Mucosa of gallbladder (tissue), 1 donor: Measurements from ENCODE around the gene MTTP. TPM values are rescaled to one million over a fixed set of nuclear protein-coding genes. Genes with fewer than 3 reads are reported as not detected.

Source experiments
- DNase-seq: peaks from one replicate; pipeline ENCODE4 v3.0.0-alpha.2; 2020; ENCODE audit warnings: low spot score
- total RNA-seq: library from RNA; stranded (reverse); gene quantifications from one replicate; pipeline ENCODE4 v1.2.1, GENCODE V29; 2021
- donor health status: DM: no; HTN: no; CAD: no.

MTTP gene
- total RNA-seq, 1 donor from 2014 or later = 3.8 TPM

DNA sequence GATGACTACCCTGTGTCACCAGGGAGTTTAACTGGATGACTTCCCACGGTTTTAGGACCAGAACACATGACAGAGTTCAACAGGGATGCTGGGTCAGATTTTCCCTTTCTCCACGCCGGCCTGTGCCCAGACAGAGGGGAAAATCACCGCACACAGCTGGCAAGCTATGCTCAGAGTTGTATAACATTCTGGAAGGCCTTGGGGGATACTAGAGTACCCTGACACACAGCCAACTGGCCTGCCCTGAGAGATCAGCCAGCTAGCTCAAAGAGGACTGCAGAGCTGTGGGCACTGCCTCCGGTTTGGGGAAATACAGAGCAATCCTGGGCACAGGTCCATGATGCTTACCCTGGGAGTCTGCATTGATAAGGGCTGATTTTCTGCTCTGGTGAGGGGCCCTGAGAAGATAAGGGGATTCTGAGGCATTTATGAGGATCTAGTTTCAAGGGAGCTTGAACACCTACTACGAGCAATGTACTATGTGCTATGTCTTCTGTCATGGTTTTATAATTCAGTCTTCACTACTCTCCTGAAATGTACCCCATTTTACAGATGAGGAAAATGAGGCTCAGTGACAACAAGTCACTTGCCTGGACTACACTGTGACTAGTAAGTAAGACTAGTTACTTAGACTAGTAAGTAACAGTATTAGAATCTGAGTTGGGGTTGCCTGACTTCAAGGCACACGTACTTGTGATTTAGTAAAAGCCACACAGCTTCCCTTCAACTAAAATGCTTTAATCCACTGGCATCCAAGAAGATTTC, 68.3 kb downstream of the MTTP start:
- DNase-seq = peak; percentile 38

DNA sequence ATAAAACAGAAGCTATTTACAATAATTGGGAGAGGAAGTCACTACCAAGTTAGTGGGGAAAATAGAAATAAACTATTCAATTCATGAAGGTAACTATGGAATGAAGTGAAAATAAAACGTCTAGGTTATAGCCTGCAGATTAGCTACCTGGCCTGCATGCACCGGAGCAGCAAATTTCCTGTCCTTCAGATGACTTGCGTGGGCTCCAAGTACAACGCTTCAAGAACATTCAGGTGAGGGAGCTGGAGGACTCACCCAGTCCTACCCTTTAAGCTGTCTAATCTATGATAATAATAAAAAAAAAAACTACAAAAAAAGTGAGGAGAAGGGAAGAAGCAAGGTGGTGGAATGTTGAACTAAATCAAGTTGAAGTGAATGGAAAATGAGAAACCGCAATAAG, 69.8 kb downstream of the MTTP start:
- DNase-seq = no peak

- DNase-seq = no peak
Measured at GRCh38 chr4:99645036-99645435, 70.4 kb downstream of the MTTP start.

DNA sequence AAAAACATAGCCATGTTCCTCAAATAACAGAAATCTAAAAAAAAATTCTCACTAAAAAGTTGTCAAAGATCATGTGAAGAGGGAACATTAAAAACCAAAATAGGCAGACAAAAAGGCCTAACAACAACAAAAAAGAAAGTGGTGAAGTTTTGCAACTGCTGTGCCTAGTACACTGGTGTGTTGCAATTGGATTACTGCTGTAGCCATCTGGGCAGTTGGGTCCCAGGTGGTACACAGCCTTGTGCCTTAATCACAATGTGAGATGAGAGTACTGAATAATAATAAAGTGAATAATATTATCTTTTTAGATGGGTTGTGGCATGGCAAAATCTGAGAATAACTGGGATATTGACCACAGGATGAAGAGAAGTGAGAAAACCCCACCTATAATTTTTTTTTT, 71.0 kb downstream of the MTTP start:
- no peak for DNase-seq

DNA sequence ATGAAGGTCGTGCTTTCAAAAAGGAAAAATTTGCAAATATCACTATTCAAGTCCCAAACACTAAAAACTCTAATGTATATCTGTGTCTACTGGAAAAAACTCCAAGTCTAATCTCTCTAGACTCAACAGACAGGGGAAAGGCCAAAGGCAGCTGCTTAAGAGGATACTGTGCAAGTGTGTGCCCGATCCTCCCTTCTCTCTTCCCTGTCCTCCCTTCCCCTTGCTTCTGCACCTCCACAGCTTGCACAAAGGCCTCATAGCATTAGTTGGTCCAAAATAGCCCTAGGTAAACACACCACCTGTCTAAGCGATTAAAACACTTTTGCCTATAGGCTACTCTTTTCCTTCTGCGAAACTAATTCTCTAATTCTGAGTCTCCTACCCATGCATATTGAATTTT, 72.4 kb downstream of the MTTP start:
- no peak for DNase-seq

- no peak for DNase-seq
Measured at GRCh38 chr4:99648321-99648720, 73.7 kb downstream of the MTTP start.

DNA sequence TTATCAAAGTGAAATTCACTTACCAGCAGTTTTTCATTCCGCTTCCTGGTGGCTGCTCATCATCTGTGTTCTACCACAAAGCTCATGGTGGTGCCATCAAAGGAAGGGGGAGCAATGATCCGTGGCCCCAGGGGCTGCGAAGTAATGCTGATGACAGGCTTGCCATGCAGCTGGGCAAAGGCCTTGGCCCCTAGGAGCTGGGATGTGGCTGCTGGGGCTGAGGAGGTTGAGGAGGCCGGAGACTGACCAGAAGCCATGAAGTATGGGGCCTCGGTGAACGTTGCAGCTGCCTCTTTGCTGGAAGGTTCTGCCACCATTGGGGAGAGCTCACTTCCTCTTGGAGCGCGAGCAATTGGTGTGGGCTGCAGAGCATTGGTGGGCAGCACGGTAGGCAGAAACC, 74.6 kb downstream of the MTTP start:
- no peak for DNase-seq

- no peak for DNase-seq
Measured at GRCh38 chr4:99649778-99650177, 75.2 kb downstream of the MTTP start.

GRCh38 chr4:99651016-99651769, 76.6 kb downstream of the MTTP start:
- DNase-seq = no peak

GRCh38 chr4:99651811-99652485, 77.3 kb downstream of the MTTP start:
- no peak for DNase-seq

DNA sequence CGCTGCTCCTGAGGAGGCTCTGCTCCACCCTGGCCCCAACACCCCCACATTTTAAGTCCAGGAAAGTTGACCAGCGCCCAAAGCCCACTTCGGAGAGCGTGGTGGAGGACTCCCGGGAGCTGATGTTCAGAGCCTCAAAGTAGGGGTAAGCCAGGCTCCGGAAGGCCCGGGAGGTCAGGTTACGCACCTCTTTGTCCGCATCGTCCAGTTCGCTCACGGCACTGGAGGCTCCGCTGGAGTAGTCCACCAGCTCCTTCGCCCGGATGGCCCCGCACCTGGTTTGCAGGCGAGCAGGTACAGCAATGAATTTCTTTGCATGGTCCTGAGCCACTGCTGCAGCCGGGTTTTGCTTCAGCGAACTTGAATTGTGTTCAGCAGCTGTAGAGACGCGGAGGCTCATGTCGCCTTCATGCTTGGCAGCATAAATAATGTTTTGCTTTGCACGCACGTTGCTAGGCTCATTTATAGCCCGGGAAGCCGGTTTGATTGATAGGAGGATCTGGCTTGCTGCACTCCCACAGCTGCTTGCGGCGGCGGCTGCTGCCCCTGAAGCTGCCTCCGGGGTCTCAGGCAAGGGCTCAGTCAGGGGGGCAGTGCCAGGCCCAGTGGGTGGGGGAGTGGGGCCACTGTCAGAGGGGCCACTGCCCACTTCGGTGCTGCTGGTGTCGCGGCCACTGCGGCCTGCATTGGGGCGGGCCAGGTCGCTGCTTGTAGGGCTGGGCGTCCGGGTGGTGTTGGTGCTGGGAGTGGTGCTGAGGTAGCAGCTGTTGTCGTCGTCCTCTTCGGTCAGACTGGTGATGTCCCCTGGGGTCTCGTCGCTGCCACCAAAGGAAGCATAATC, 78.2 kb downstream of the MTTP start:
- DNase-seq = no peak

GRCh38 chr4:99653916-99654315, 79.3 kb downstream of the MTTP start:
- DNase-seq = no peak

DNA sequence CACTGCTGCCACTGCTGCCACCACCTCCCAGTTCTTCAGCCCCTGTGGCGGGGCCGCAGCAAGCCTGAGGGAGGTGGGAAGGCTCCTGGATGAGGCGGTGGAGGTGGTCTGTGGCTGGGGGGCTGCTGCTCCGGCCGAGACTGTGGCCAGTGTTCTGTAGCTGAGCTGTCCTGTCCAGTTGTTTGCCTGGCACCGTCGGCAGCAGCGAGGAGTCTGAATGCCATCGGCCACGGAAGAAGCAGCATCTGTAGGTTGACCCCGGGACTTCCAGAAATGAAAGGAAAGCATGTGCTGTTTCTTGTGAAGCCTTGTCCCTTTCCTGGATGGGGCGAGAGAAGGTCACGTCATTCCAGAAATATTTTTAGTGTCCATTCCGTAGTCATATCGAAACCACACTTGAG, 79.7 kb downstream of the MTTP start:
- no peak for DNase-seq

GRCh38 chr4:99655308-99656081, 80.9 kb downstream of the MTTP start:
- DNase-seq = no peak

- DNase-seq = no peak
Measured at GRCh38 chr4:99657798-99658197, 83.2 kb downstream of the MTTP start, which contains the start of gene C4orf54. C4orf54 (minus strand) TSS chr4:99657828; CDS start chr4:99654648, 3,180 bp downstream.

DNA sequence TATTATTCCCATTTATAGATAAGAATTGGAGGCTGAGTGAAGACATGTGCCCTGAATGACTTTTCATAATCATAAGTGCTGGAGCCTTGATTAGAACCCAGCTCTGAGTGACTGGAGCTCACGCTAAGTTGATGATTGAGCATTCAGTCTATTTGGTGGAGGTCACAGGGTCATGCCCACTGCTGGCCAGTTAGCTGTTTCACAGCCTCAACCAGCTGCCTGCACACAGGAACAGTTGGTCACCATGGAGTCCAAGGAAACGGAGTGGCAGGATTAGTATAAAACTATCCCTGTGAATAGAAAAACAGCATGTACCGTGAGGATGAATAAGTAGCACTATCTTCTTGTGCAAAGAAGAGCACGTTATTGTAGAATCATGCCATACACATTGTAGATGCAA, 84.0 kb downstream of the MTTP start:
- no peak for DNase-seq

GRCh38 chr4:99661907-99662306, 87.3 kb downstream of the MTTP start:
- no peak for DNase-seq

DNA sequence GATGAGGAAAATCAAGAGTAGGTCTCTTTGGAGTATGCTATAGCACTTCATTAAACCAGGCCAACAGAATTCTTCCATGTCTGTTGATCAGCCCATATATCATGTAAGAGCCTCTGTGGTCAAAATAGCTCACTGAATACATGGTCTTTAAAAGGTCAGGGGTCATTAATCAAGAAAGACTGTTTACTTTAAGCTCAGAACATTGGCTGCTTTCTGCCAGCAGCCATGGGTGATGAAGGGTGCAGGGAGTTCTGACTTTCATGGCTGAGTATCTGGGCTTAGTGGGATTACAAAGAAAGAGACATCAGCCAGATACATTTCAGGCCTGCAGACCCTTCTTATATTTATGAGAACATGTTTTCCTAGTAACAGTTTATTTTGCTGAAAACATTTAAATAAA, 90.1 kb downstream of the MTTP start:
- DNase-seq = no peak

GRCh38 chr4:99665983-99666382, 91.4 kb downstream of the MTTP start:
- DNase-seq = no peak

GRCh38 chr4:99668472-99668871, 93.8 kb downstream of the MTTP start:
- DNase-seq = no peak

GRCh38 chr4:99669084-99669483, 94.5 kb downstream of the MTTP start:
- DNase-seq = no peak
